ENCODE results near the gene TSPAN4. TPM values are rescaled to one million over a fixed set of nuclear protein-coding genes. Genes with fewer than 3 reads are reported as not detected.

Gene TSPAN4
- total RNA-seq, 2 experiments from 2014 or later = 9.4 to 12.1 TPM

GRCh38 chr11:798093-798713 lies 44.4 kb upstream of the TSPAN4 start, which contains the start of gene SLC25A22:
Gene SLC25A22 (minus strand): TSS chr11:798281. CDS start chr11:795006, 3,275 bp downstream.
- Histone ChIP-seq H3K4me1 (ENCODE audit: insufficient read depth, low read length, poor library complexity, severe bottlenecking) (peaks cover 20% of the 10 kb centered on the region), H3K4me3 (ENCODE audit: low read depth, low read length, poor library complexity, severe bottlenecking) (peak within 1 kb of the TSS; percentile 93), H3K36me3 (ENCODE audit: insufficient read depth, low read length) (peaks cover 39% of the 10 kb centered on the region; the same call in 1 of the 2 replicates), H2AFZ (ENCODE audit: low read length) (peak within 1 kb of the TSS; percentile 51; the same call in 1 of the 2 replicates), H3K9me2 (ENCODE audit: insufficient read depth, low read length) (no peaks in the 10 kb centered on the region), H3K79me2 (ENCODE audit: insufficient read depth, low read depth, low read length) (peaks cover 8% of the 10 kb centered on the region; the same call in 1 of the 2 replicates), H4K20me1 (ENCODE audit: insufficient read depth, low read length) (no peaks in the 10 kb centered on the region), H3K9me3 (ENCODE audit: low read length) (no peaks in the 10 kb centered on the region), H3K27ac (ENCODE audit: low read depth, low read length, poor library complexity, severe bottlenecking) (peak within 1 kb of the TSS; percentile 75), H3K4me2 (ENCODE audit: low read length) (peak within 1 kb of the TSS; percentile 98)
- ChIA-PET CTCF (ENCODE audit: unreplicated experiment) (no interaction called here), POLR2A (no interaction called here)
- TF ChIP-seq, protein P1, sequence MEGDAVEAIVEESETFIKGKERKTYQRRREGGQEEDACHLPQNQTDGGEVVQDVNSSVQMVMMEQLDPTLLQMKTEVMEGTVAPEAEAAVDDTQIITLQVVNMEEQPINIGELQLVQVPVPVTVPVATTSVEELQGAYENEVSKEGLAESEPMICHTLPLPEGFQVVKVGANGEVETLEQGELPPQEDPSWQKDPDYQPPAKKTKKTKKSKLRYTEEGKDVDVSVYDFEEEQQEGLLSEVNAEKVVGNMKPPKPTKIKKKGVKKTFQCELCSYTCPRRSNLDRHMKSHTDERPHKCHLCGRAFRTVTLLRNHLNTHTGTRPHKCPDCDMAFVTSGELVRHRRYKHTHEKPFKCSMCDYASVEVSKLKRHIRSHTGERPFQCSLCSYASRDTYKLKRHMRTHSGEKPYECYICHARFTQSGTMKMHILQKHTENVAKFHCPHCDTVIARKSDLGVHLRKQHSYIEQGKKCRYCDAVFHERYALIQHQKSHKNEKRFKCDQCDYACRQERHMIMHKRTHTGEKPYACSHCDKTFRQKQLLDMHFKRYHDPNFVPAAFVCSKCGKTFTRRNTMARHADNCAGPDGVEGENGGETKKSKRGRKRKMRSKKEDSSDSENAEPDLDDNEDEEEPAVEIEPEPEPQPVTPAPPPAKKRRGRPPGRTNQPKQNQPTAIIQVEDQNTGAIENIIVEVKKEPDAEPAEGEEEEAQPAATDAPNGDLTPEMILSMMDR (conservative IDR thresholded peaks at IDR 0.05; ENCODE audit: low read length) = peak; percentile 73
- no peak for TF ChIP-seq EZH2phosphoT487 (IDR thresholded peaks at IDR 0.05; ENCODE audit: borderline replicate concordance, low read depth, low read length)
- peak; percentile 88 for DNase-seq (ENCODE audit: low spot score)
- intact Hi-C loops (cut with micrococcal nuclease; ENCODE audit: unreplicated experiment) = loop anchor here (5.0 kb wide), 2 partner anchors 51 to 231 kb away; partner anchors contain the start of gene TALDO1
- BruUV-seq (replicated peaks) = no TSS peak

- Histone ChIP-seq H3K9me3 (ENCODE audit: low read length) (no peaks in the 10 kb centered on the region), H3K4me2 (ENCODE audit: low read length) (no peak overlapping the region), H3K9me2 (ENCODE audit: insufficient read depth, low read length) (no peaks in the 10 kb centered on the region), H3K4me3 (ENCODE audit: low read depth, low read length, poor library complexity, severe bottlenecking) (no peak overlapping the region), H3K4me1 (ENCODE audit: insufficient read depth, low read length, poor library complexity, severe bottlenecking) (peaks cover 32% of the 10 kb centered on the region), H3K36me3 (ENCODE audit: insufficient read depth, low read length) (peaks cover 31% of the 10 kb centered on the region; the same call in 1 of the 2 replicates), H4K20me1 (ENCODE audit: insufficient read depth, low read length) (no peaks in the 10 kb centered on the region), H3K79me2 (ENCODE audit: insufficient read depth, low read depth, low read length) (peaks cover 8% of the 10 kb centered on the region; the same call in 1 of the 2 replicates), H3K27ac (ENCODE audit: low read depth, low read length, poor library complexity, severe bottlenecking) (no peak overlapping the region), H2AFZ (ENCODE audit: low read length) (no peak overlapping the region)
- no TSS peak for BruUV-seq (replicated peaks)
- POLR2A ChIA-PET = interaction anchor here (0.6 kb wide), 1 partner anchor 10 kb away, joined by 6 read pairs; no protein-coding TSS in a partner anchor
- no peak for TF ChIP-seq EZH2phosphoT487 (IDR thresholded peaks at IDR 0.05; ENCODE audit: borderline replicate concordance, low read depth, low read length)
- TF ChIP-seq, protein P1 (conservative IDR thresholded peaks at IDR 0.05; ENCODE audit: low read length) = no peak
- intact Hi-C loops (cut with micrococcal nuclease; ENCODE audit: unreplicated experiment) = loop anchor here (5.0 kb wide), 2 partner anchors 52 to 232 kb away; partner anchors contain the start of gene TALDO1
- CTCF ChIA-PET (ENCODE audit: unreplicated experiment) = no interaction called here
- DNase-seq (ENCODE audit: low spot score) = no peak
Observed at GRCh38 chr11:799641-800316, 42.9 kb upstream of the TSPAN4 start.

Measured in OCI-LY7 (cell line).